ENCODE results near the gene FAHD2A. TPM values are rescaled to one million over a fixed set of nuclear protein-coding genes. Genes with fewer than 3 reads are reported as not detected.
A peak's percentile ranks its signal among the peaks of the same experiment; 100 is the strongest.

The FAHD2A gene
- total RNA-seq, 2 donors from 2014 or later = 11.7 to 23.6 TPM

- ATAC-seq (ENCODE audit: insufficient number of reproducible peaks, low FRiP score, low read depth) (no peak), DNase-seq (ENCODE audit: low spot score) (no peak)
- Histone ChIP-seq H3K9me3 (no peaks in the 10 kb centered on the region), H3K4me1 (ENCODE audit: control insufficient read depth in 1 of 2, low read depth in 2 of 2) (peaks cover 2 to 14% of the 10 kb centered on the region in 2 donors), H3K36me3 (no peaks in the 10 kb centered on the region), H3K27ac (no peak overlapping the region), H3K27me3 (replicated peaks; ENCODE audit: insufficient read depth) (no peaks in the 10 kb centered on the region), H3K4me3 (no peak overlapping the region)
- no peak for TF ChIP-seq CTCF (IDR thresholded peaks at IDR 0.05)
These were observed 14.3 kb upstream of the FAHD2A start for GRCh38 chr2:95388091-95388692.

- H3K4me1 ChIP-seq (ENCODE audit: control insufficient read depth in 1 of 2, low read depth in 2 of 2) = peaks cover 2 to 14% of the 10 kb centered on the region in 2 donors
- H3K36me3 ChIP-seq = no peaks in the 10 kb centered on the region
- H3K9me3 ChIP-seq = no peaks in the 10 kb centered on the region
- ATAC-seq (ENCODE audit: insufficient number of reproducible peaks, low FRiP score, low read depth) (no peak), DNase-seq (ENCODE audit: low spot score) (no peak)
- no peak overlapping the region for H3K4me3 ChIP-seq
- H3K27me3 ChIP-seq (replicated peaks; ENCODE audit: insufficient read depth) = no peaks in the 10 kb centered on the region
- TF ChIP-seq CTCF (IDR thresholded peaks at IDR 0.05) = no peak
- H3K27ac ChIP-seq = no peak overlapping the region
These were observed 13.7 kb upstream of the FAHD2A start for GRCh38 chr2:95388856-95389244.

GRCh38 chr2:95389245-95390119, 13.0 kb upstream of the FAHD2A start:
- DNase-seq (ENCODE audit: low spot score) (no peak), ATAC-seq (ENCODE audit: insufficient number of reproducible peaks, low FRiP score, low read depth) (peak; percentile 54)
- peak; percentile 80 for TF ChIP-seq CTCF (IDR thresholded peaks at IDR 0.05)
- no peaks in the 10 kb centered on the region for H3K9me3 ChIP-seq
- peaks cover 2 to 10% of the 10 kb centered on the region in 2 donors for H3K4me1 ChIP-seq (ENCODE audit: control insufficient read depth in 1 of 2, low read depth in 2 of 2)
- H3K36me3 ChIP-seq = no peaks in the 10 kb centered on the region
- H3K27me3 ChIP-seq (replicated peaks; ENCODE audit: insufficient read depth) = no peaks in the 10 kb centered on the region
- no peak overlapping the region for H3K27ac ChIP-seq
- no peak overlapping the region for H3K4me3 ChIP-seq

- Histone ChIP-seq H3K36me3 (no peaks in the 10 kb centered on the region), H3K9me3 (no peaks in the 10 kb centered on the region), H3K4me1 (ENCODE audit: control insufficient read depth in 1 of 2, low read depth in 2 of 2) (peaks cover 2 to 7% of the 10 kb centered on the region in 2 donors), H3K4me3 (no peak overlapping the region), H3K27me3 (replicated peaks; ENCODE audit: insufficient read depth) (no peaks in the 10 kb centered on the region), H3K27ac (no peak overlapping the region)
- TF ChIP-seq CTCF (IDR thresholded peaks at IDR 0.05) = no peak
- ATAC-seq (ENCODE audit: insufficient number of reproducible peaks, low FRiP score, low read depth) = no peak
- DNase-seq (ENCODE audit: low spot score) = no peak
These were observed 12.1 kb upstream of the FAHD2A start for GRCh38 chr2:95390272-95390880.

GRCh38 chr2:95390881-95391321, 11.6 kb upstream of the FAHD2A start:
- H3K4me1 ChIP-seq (ENCODE audit: control insufficient read depth in 1 of 2, low read depth in 2 of 2) = peaks cover 2 to 7% of the 10 kb centered on the region in 2 donors
- H3K27ac ChIP-seq = no peak overlapping the region
- H3K9me3 ChIP-seq = no peaks in the 10 kb centered on the region
- DNase-seq (ENCODE audit: low spot score) = no peak
- no peaks in the 10 kb centered on the region for H3K27me3 ChIP-seq (replicated peaks; ENCODE audit: insufficient read depth)
- H3K4me3 ChIP-seq = no peak overlapping the region
- ATAC-seq (ENCODE audit: insufficient number of reproducible peaks, low FRiP score, low read depth) = no peak
- TF ChIP-seq CTCF (IDR thresholded peaks at IDR 0.05) = no peak
- no peaks in the 10 kb centered on the region for H3K36me3 ChIP-seq
